PC-9 (cell line): ENCODE data around the gene CCDC69. TPM values are rescaled to one million over a fixed set of nuclear protein-coding genes. Genes with fewer than 3 reads are reported as not detected.

Experiments
- BruUV-seq: library from RNA; stranded (reverse); fragments of 400-500 nt; replicated peaks from 2 replicates; lab custom pipeline; 2021; lab: Mats Ljungman, UMichigan
- CTCF ChIA-PET: fragments of 300-600 bp; sonication (Branson Sonifier 250); formaldehyde crosslinking; loops from one replicate; lab custom pipeline; 2022; ENCODE audit warnings: antibody characterized with exemption; lab: Charles Lee
- POLR2A ChIA-PET: fragments of 300-600 bp; sonication (Branson Sonifier 250); formaldehyde crosslinking; loops from one replicate; lab custom pipeline; 2022; ENCODE audit warnings: antibody characterized with exemption; ENCODE audit not compliant: unreplicated experiment; lab: Charles Lee
- DNase-seq, 2 experiments: peaks; one replicate each; pipeline versions ENCODE4 v3.0.0 to v3.0.0-alpha.2; 2015 to 2022; ENCODE audit warnings: mixed read lengths in 1 of 2
- H2AFZ ChIP-seq: fragments of 200-600 bp; sonication (generic); 2 replicates; pipeline ENCODE4 v1.8.1; 2017; ENCODE audit warnings: antibody characterized with exemption
- H3F3A ChIP-seq: fragments of 200-600 bp; sonication (generic); 2 replicates; pipeline ENCODE4 v1.8.1; 2017; ENCODE audit warnings: antibody characterized with exemption, mild to moderate bottlenecking, low read depth; ENCODE audit not compliant: insufficient read depth
- H3K27ac ChIP-seq: fragments of 200-600 bp; sonication (generic); 2 replicates; pipeline ENCODE4 v1.6.1; 2016; ENCODE audit warnings: mixed run types
- H3K27me3 ChIP-seq: fragments of 200-600 bp; sonication (generic); 2 replicates; pipeline ENCODE4 v1.6.1; 2016; ENCODE audit warnings: low read depth, mixed run types; ENCODE audit not compliant: insufficient read depth
- H3K36me3 ChIP-seq: fragments of 200-600 bp; sonication (generic); 2 replicates; pipeline ENCODE4 v1.6.1; 2016; ENCODE audit warnings: low read depth, mixed run types
- H3K4me1 ChIP-seq: fragments of 200-600 bp; sonication (generic); replicated peaks from 2 replicates; pipeline ENCODE4 v1.6.1; 2016; ENCODE audit warnings: mixed run types; ENCODE audit not compliant: insufficient read depth
- H3K4me2 ChIP-seq: fragments of 200-600 bp; sonication (generic); 2 replicates; pipeline ENCODE4 v1.6.1; 2017; ENCODE audit warnings: mixed run types
- H3K4me3 ChIP-seq: fragments of 200-600 bp; sonication (generic); 2 replicates; pipeline ENCODE4 v1.6.1; 2016; ENCODE audit warnings: mixed run types
- H3K79me2 ChIP-seq: fragments of 200-600 bp; sonication (generic); 2 replicates; pipeline ENCODE4 v1.6.1; 2017; ENCODE audit warnings: low read depth, mixed run types
- H3K9me2 ChIP-seq: fragments of 200-600 bp; sonication (generic); 2 replicates; pipeline ENCODE4 v1.8.1; 2017; ENCODE audit warnings: mild to moderate bottlenecking; ENCODE audit not compliant: insufficient read depth
- H3K9me3 ChIP-seq: fragments of 200-600 bp; sonication (generic); 2 replicates; pipeline ENCODE4 v1.8.1; 2016; ENCODE audit warnings: low read depth; ENCODE audit not compliant: insufficient read depth
- H4K20me1 ChIP-seq: fragments of 200-600 bp; sonication (generic); 2 replicates; pipeline ENCODE4 v1.8.1; 2017; ENCODE audit not compliant: insufficient read depth
- CTCF ChIP-seq: fragments of 200-600 bp; sonication (generic); conservative IDR thresholded peaks from 2 replicates; pipeline ENCODE4 v1.6.1; 2017; ENCODE audit warnings: mixed run types, antibody characterized with exemption, mild to moderate bottlenecking, moderate library complexity
- EZH2 ChIP-seq: fragments of 200-600 bp; sonication (generic); IDR thresholded peaks from 2 replicates; pipeline ENCODE4 v1.8.0; 2017; ENCODE audit warnings: antibody characterized with exemption, low read depth
- intact Hi-C: fragments of 100-400 bp; cut with micrococcal nuclease; formaldehyde crosslinking; loops from one replicate; pipeline ENCODE4 v1.10.0; 2022; ENCODE audit not compliant: unreplicated experiment
- total RNA-seq: library from RNA; stranded (reverse); gene quantifications from 2 replicates; pipeline ENCODE4 v1.2.3, GENCODE V29; 2021

Gene CCDC69
- total RNA-seq, 1 experiment from 2014 or later = 0.50 TPM

DNA sequence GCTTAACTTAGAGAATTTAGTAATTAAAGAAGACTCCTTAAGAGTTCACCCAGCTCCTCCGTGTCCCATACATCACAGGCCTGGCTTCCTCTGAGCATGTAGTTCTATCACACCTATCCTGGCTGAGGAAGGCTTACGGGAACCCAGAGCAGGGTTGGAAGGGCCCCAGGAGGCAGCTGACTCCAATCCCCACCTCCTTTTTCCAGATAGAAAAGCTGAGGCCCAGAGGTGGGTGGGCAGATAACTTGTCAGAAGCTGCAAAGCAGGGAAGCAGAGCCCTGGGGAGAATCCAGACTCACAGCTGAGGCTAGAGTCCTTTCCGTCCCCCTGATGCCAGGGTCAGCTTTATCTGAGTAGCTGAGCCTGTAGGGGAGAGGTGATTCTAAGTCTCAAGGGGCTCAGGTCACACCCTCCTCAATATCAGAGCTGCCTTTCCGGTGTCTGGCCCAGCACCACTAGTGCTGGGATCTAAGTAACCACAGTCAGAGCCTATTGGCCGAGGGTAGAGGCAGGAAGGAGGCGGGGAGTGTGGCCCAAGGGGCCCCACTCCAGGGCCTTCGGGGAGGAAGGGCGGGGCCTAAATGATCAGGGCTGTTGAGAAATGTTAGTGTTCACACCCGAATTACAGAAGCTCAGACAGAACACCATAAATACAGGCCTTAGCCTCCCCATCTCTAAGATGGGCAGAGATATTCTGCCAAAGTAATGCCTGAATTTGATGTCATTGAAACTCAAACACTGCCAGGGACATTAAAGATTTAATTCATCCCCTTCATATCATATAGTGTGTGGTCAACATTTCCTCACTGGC is 9.9 kb downstream of the CCDC69 start:
- Histone ChIP-seq H3K27me3 (no peaks in the 10 kb centered on the region), H3F3A (no peaks in the 10 kb centered on the region), H3K4me2 (no peak overlapping the region), H3K9me2 (no peaks in the 10 kb centered on the region), H2AFZ (no peak overlapping the region), H3K79me2 (no peaks in the 10 kb centered on the region), H3K4me1 (no peaks in the 10 kb centered on the region), H3K27ac (no peak overlapping the region), H4K20me1 (no peaks in the 10 kb centered on the region), H3K36me3 (no peaks in the 10 kb centered on the region), H3K4me3 (no peak overlapping the region), H3K9me3 (no peaks in the 10 kb centered on the region)
- DNase-seq = no peak
- ChIA-PET CTCF (interaction anchor here (0.5 kb wide), 1 partner anchor 22 kb away, joined by 3 read pairs; no protein-coding TSS in a partner anchor), POLR2A (no interaction called here)
- intact Hi-C loops = no loop called here
- BruUV-seq = no TSS peak
- TF ChIP-seq CTCF (no peak), EZH2 (no peak)

DNA sequence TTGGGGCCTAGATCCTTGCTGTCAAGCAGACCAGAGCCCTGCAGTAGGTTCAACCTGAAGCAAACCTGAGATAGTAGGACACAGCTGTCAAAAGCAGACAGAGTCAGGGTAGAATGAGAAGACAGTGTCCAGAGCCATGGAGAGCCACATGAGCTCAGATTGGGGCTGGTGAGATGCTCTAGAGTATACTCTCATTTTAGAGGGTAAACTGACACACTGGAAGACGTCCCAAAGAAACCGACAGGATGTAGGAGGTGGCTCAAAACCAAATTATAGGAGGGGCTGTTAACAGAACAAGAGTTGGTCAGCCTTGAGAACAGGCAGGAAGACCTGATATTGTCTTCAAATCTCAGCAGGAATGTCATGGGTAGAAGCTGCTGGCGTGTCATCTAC is 11.5 kb downstream of the CCDC69 start:
- H3K27me3 ChIP-seq = no peaks in the 10 kb centered on the region
- no peaks in the 10 kb centered on the region for H3F3A ChIP-seq
- no peaks in the 10 kb centered on the region for H3K9me2 ChIP-seq
- ChIA-PET CTCF (no interaction called here), POLR2A (no interaction called here)
- H3K4me1 ChIP-seq = no peaks in the 10 kb centered on the region
- H4K20me1 ChIP-seq = no peaks in the 10 kb centered on the region
- no peaks in the 10 kb centered on the region for H3K79me2 ChIP-seq
- TF ChIP-seq CTCF (no peak), EZH2 (no peak)
- intact Hi-C loops = no loop called here
- no peaks in the 10 kb centered on the region for H3K36me3 ChIP-seq
- H3K9me3 ChIP-seq = no peaks in the 10 kb centered on the region
- no peak overlapping the region for H2AFZ ChIP-seq
- H3K27ac ChIP-seq = no peak overlapping the region
- no peak for DNase-seq
- no peak overlapping the region for H3K4me2 ChIP-seq
- BruUV-seq = no TSS peak
- H3K4me3 ChIP-seq = no peak overlapping the region

DNA sequence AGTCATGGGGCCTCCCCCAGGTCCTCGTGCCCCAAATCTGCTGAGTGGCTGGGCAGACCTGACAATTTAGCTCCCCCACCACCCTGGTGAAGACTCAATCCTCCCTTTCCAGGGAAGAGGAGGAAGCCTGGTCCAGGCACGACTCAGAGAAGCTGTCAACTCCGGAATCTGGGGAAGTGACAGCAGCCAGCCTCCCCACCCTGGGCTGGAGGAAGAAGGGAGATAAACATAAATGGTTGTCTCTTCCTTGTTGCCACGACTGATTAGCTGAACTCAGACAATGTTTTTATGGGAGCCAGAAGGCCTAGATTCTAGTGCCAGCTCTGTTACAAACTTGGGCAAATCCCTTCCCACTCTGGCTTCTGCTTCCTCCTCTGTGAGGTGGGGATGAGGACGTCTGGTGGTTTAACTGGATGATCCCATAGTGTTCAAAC is 15.4 kb downstream of the CCDC69 start:
- no TSS peak for BruUV-seq
- H4K20me1 ChIP-seq = no peaks in the 10 kb centered on the region
- intact Hi-C loops = no loop called here
- no peak for TF ChIP-seq CTCF
- no peak for TF ChIP-seq EZH2
- no peak for DNase-seq
- H3F3A ChIP-seq = no peaks in the 10 kb centered on the region
- H3K27ac ChIP-seq = no peak overlapping the region
- POLR2A ChIA-PET = no interaction called here
- no peak overlapping the region for H2AFZ ChIP-seq
- CTCF ChIA-PET = no interaction called here
- H3K36me3 ChIP-seq = no peaks in the 10 kb centered on the region
- no peak overlapping the region for H3K4me3 ChIP-seq
- no peaks in the 10 kb centered on the region for H3K4me1 ChIP-seq
- H3K27me3 ChIP-seq = no peaks in the 10 kb centered on the region
- no peaks in the 10 kb centered on the region for H3K9me3 ChIP-seq
- H3K4me2 ChIP-seq = no peak overlapping the region
- H3K79me2 ChIP-seq = no peaks in the 10 kb centered on the region
- no peaks in the 10 kb centered on the region for H3K9me2 ChIP-seq
